GM12875 (cell line): Measurements from ENCODE around the gene HRH3.

Experiments
- H3K4me3 ChIP-seq: one replicate; pipeline ENCODE4 v1.5.1; 2011; ENCODE audit warnings: low read depth, low read length, control low read depth
- CTCF ChIP-seq: IDR thresholded peaks from 2 replicates; pipeline ENCODE4 v1.5.1; 2011; ENCODE audit warnings: low read depth, mild to moderate bottlenecking, control low read depth, inconsistent platforms, low read length, moderate library complexity, borderline replicate concordance; ENCODE audit not compliant: insufficient read depth

The HRH3 gene

GRCh38 chr20:62179162-62179504 is 40.9 kb downstream of the HRH3 start:
- no peak overlapping the region for H3K4me3 ChIP-seq
- no peak for TF ChIP-seq CTCF

GRCh38 chr20:62178316-62179161 is 41.5 kb downstream of the HRH3 start:
- no peak for TF ChIP-seq CTCF
- no peak overlapping the region for H3K4me3 ChIP-seq

GRCh38 chr20:62177307-62177706 is 42.8 kb downstream of the HRH3 start:
- no peak for TF ChIP-seq CTCF
- no peak overlapping the region for H3K4me3 ChIP-seq

GRCh38 chr20:62176866-62177265 is 43.2 kb downstream of the HRH3 start:
- H3K4me3 ChIP-seq, result no peak overlapping the region
- no peak for TF ChIP-seq CTCF

- no peak for TF ChIP-seq CTCF
- no peak overlapping the region for H3K4me3 ChIP-seq
Measured at GRCh38 chr20:62175711-62176110, 44.4 kb downstream of the HRH3 start.

GRCh38 chr20:62174870-62175624 is 45.0 kb downstream of the HRH3 start:
- no peak overlapping the region for H3K4me3 ChIP-seq
- TF ChIP-seq CTCF, result no peak
